Right lobe of liver (tissue), 6 donors: Measurements from ENCODE around the gene SLC6A20. TPM values are rescaled to one million over a fixed set of nuclear protein-coding genes. Genes with fewer than 3 reads are reported as not detected.

Experiments used
- ATAC-seq, 4 donors: fragments of 200-7000 bp; cut with Tn5 transposase; one replicate each; pipeline ENCODE4 v1.9.1; 2020; ENCODE audit warnings: mild to moderate bottlenecking in 4 of 4, moderate library complexity in 4 of 4
- DNase-seq, 3 donors: peaks; one replicate each; pipeline ENCODE4 v3.0.0-alpha.2; 2020
- H3K27ac ChIP-seq, 3 donors: fragments of 200-600 bp; one replicate each; pipeline ENCODE4 v1.8.0; 2022
- H3K27me3 ChIP-seq, 2 donors: fragments of 200-600 bp; one replicate each; pipeline ENCODE4 v1.8.0; 2022
- H3K36me3 ChIP-seq, 4 donors: fragments of 200-600 bp; sonication (generic) in 1 of 4; one replicate each; pipeline versions ENCODE4 v1.5.1 to v1.8.0; 2017 to 2022; ENCODE audit warnings: control low read depth in 1 of 4
- H3K4me1 ChIP-seq, 4 donors: fragments of 200-600 bp; sonication (generic) in 1 of 4; one replicate each; pipeline versions ENCODE4 v1.5.1 to v1.8.0; 2017 to 2022; ENCODE audit warnings: control low read depth in 1 of 4
- H3K4me3 ChIP-seq, 3 donors: fragments of 200-600 bp; one replicate each; pipeline ENCODE4 v1.8.0; 2022
- H3K9me3 ChIP-seq, 4 donors: fragments of 200-600 bp; sonication (generic) in 1 of 4; one replicate each; pipeline versions ENCODE4 v1.5.1 to v1.8.0; 2017 to 2022; ENCODE audit warnings: control low read depth in 1 of 4
- POLR2A ChIP-seq: fragments of 450-650 bp; IDR thresholded peaks from one replicate; pipeline ENCODE4 v1.6.1; 2017; ENCODE audit warnings: antibody characterized with exemption, mild to moderate bottlenecking
- WGBS: methylation state at CpG from one replicate; pipeline ENCODE4 v1.1.6; 2018; ENCODE audit warnings: low coverage, low lambda C conversion rate; ENCODE audit not compliant: insufficient coverage; ENCODE audit errors: missing lambda C conversion rate; 5-methylcytosine and 5-hydroxymethylcytosine counted together
- intact Hi-C, 2 donors: fragments of 100-400 bp; cut with DNase I; formaldehyde crosslinking; loops; one replicate each; pipeline versions ENCODE4 v1.11.2 to v1.14.1; 2022
- total RNA-seq, 6 experiments: library from RNA; depleted of rRNA in 2 of 6; stranded (reverse); fragments of >200 nt in 2 of 6; fragmentation: NEBNext Ultra II Directional in 3 of 6; extraction: Animal tissue kit (Norgen Biotek cat#: 25700) in 3 of 6; gene quantifications; one replicate each; pipeline versions ENCODE4 v1.1.0 to v1.2.4, GENCODE V29; 2016 to 2023
- TF ChIP-seq, protein P1 (sequence below), 4 donors: fragments of 200-600 bp in 3 of 4; fragments of 450-650 bp in 1 of 4; IDR thresholded peaks; one replicate each; pipeline versions ENCODE4 v1.5.1 to v1.8.0; 2016 to 2022; ENCODE audit warnings: antibody characterized with exemption in 4 of 4, mild to moderate bottlenecking in 2 of 4
- donor health status: DM: no; HTN: yes; CAD: no.
- donor health status: DM: no; HTN: no; CAD: no.
- donor health status: DM: no; HTN: no; CAD: no.
- donor health status: DM: no; HTN: yes; CAD: no.
- donor health status: DM: no; HTN: yes; CAD: no.

SLC6A20 gene
- total RNA-seq, 6 experiments from 2014 or later: 0.07 to 0.21 (median 0.12) TPM; not detected in 3

DNA sequence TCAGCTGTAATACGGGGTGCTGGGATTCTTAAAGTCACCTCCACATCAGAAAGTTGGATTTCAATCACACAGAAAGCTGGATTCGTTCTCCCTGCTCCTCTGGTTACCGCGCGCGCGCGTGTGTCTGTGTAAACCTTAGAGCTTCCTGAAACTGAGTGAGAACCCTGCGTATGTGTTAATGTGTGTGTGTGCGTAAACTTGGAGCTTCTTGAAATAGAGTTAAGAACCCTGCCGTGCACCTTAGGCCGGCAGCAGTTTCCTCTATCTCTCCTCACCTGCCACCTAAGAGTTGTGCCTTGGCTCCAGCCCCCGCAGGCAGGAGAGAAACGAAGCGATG is 45.1 kb upstream of the SLC6A20 start:
- no peaks in the 10 kb centered on the region for H3K9me3 ChIP-seq
- 0% methylated on average over 13 of the region's 15 CpGs for WGBS
- H3K36me3 ChIP-seq: peaks cover 0 to 2% (median 0%) of the 10 kb centered on the region in 4 donors
- no peak overlapping the region for H3K27ac ChIP-seq
- TF ChIP-seq POLR2A: no peak
- TF ChIP-seq, protein P1, sequence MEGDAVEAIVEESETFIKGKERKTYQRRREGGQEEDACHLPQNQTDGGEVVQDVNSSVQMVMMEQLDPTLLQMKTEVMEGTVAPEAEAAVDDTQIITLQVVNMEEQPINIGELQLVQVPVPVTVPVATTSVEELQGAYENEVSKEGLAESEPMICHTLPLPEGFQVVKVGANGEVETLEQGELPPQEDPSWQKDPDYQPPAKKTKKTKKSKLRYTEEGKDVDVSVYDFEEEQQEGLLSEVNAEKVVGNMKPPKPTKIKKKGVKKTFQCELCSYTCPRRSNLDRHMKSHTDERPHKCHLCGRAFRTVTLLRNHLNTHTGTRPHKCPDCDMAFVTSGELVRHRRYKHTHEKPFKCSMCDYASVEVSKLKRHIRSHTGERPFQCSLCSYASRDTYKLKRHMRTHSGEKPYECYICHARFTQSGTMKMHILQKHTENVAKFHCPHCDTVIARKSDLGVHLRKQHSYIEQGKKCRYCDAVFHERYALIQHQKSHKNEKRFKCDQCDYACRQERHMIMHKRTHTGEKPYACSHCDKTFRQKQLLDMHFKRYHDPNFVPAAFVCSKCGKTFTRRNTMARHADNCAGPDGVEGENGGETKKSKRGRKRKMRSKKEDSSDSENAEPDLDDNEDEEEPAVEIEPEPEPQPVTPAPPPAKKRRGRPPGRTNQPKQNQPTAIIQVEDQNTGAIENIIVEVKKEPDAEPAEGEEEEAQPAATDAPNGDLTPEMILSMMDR (IDR thresholded peaks at IDR 0.05): no peak
- H3K27me3 ChIP-seq: no peaks in the 10 kb centered on the region
- ATAC-seq (peak; percentile 32 to 49 (median 40)), DNase-seq (peak in 1 of 3 donors; percentile 39)
- intact Hi-C loops: no loop called here
- H3K4me3 ChIP-seq: peak overlapping the region; percentile 87 to 91 (median 90)
- H3K4me1 ChIP-seq: peaks cover 0 to 22% (median 7%) of the 10 kb centered on the region in 4 donors

DNA sequence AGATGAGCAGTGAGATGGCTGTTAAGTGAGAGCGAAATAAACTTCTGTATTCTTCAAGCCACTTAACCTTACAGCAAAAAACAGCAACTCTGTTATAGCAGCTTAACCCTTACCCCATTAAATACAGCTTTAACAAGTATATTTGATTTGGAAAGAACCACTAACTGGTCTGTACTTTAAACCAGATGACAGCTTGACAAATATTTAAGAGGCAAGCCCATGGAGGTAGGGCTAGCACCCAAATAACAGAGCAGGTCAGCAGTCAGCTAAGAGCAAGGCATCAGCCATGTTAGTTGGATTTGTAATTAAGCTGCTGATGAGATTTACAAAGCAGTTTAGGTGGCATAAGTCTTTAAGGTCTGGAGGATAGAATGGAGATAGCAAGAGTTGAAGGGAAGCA is 42.1 kb upstream of the SLC6A20 start:
- intact Hi-C loops: no loop called here
- H3K4me1 ChIP-seq: peaks cover 0 to 22% (median 7%) of the 10 kb centered on the region in 4 donors
- WGBS: 38% methylated on average over 1 of the region's 1 CpG
- H3K27ac ChIP-seq: peak overlapping the region in 2 of 3 donors; percentile 19 to 23
- no peak for TF ChIP-seq POLR2A
- TF ChIP-seq, protein P1 (IDR thresholded peaks at IDR 0.05): no peak
- DNase-seq (no peak), ATAC-seq (peak; percentile 44 to 76 (median 64))
- no peak overlapping the region for H3K4me3 ChIP-seq
- peaks cover 0 to 13% (median 2%) of the 10 kb centered on the region in 4 donors for H3K36me3 ChIP-seq
- no peaks in the 10 kb centered on the region for H3K27me3 ChIP-seq
- H3K9me3 ChIP-seq: no peaks in the 10 kb centered on the region

DNA sequence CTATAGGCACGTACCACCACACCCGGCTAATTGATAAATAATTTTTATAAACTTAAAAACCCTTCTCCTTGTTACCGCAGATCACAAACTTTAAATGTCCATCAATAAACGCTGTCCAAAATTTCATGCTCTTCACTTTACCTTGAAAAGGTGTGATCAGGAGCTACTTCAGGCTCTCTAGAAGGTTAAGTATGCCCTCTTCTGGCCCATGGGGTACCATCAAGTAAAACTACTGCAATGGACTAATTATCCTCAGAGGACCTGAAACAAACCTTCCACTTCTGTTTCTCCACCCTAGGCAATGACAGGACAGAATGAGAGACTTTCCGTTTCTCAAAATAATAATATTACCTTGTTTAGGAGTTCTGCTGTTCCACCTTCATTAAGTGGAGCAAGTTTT is 36.4 kb upstream of the SLC6A20 start:
- no peak overlapping the region for H3K4me3 ChIP-seq
- no peaks in the 10 kb centered on the region for H3K27me3 ChIP-seq
- peaks cover 0 to 26% (median 9%) of the 10 kb centered on the region in 4 donors for H3K36me3 ChIP-seq
- H3K27ac ChIP-seq: no peak overlapping the region
- peaks cover 0 to 3% (median 0%) of the 10 kb centered on the region in 4 donors for H3K4me1 ChIP-seq
- DNase-seq (no peak), ATAC-seq (peak in 3 of 4 donors; percentile 38 to 61 (median 49))
- WGBS: 86% methylated on average over 5 of the region's 5 CpGs
- TF ChIP-seq, protein P1 (IDR thresholded peaks at IDR 0.05): peak in 2 of 4 donors; percentile 39 to 44
- no peak for TF ChIP-seq POLR2A
- intact Hi-C loops: no loop called here
- no peaks in the 10 kb centered on the region for H3K9me3 ChIP-seq

DNA sequence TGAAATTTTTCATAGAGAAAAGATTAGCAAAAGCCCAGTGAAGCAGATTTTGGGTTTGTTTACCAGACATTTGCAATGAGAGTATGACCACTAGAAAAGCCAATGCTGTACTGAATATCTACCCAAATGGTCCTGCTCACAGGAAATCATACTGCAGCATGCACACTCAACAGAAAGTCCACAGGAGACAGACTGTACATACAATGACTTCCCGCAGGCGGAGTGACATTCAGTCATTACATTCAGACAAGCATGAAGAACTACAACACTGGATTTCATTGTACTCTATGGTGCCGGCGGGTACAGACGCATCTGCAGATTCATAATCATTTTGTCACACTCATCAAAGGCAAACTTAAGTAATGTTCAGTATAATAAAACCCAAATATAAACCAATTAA is 33.8 kb upstream of the SLC6A20 start:
- peaks cover 0 to 45% (median 9%) of the 10 kb centered on the region in 4 donors for H3K36me3 ChIP-seq
- WGBS: 98% methylated on average over 5 of the region's 5 CpGs

More for the DNA sequence above, 33.8 kb upstream of the SLC6A20 start:
- TF ChIP-seq, protein P1 (IDR thresholded peaks at IDR 0.05): no peak
- DNase-seq (no peak), ATAC-seq (no peak)
- Histone ChIP-seq H3K27me3 (no peaks in the 10 kb centered on the region), H3K27ac (no peak overlapping the region), H3K4me1 (no peaks in the 10 kb centered on the region), H3K9me3 (no peaks in the 10 kb centered on the region), H3K4me3 (no peak overlapping the region)
- intact Hi-C loops: no loop called here
